PFSK-1 (cell line): ENCODE data around the gene CDKL4.

ENCODE experiments used
- FOXP2 ChIP-seq: optimal IDR thresholded peaks from 2 replicates; pipeline ENCODE3; 2011; ENCODE audit warnings: borderline replicate concordance, control low read depth, inconsistent platforms; ENCODE audit not compliant: insufficient read depth; ENCODE audit errors: extremely low read length, extremely low read depth
- POLR2AphosphoS5 ChIP-seq: IDR thresholded peaks from 2 replicates; pipeline ENCODE4 v1.6.1; 2012; ENCODE audit warnings: low read depth, mild to moderate bottlenecking, control low read depth, low read length, moderate library complexity
- SIN3A ChIP-seq: IDR thresholded peaks from 2 replicates; pipeline ENCODE4 v1.6.1; 2012; ENCODE audit warnings: mild to moderate bottlenecking, low read length, moderate library complexity, borderline replicate concordance; ENCODE audit not compliant: insufficient read depth
- TAF1 ChIP-seq: IDR thresholded peaks from 2 replicates; pipeline ENCODE4 v1.6.1; 2012; ENCODE audit warnings: low read length, control low read depth, borderline replicate concordance; ENCODE audit not compliant: insufficient read depth
- TF ChIP-seq, protein P1 (sequence below), 2 experiments: IDR thresholded peaks; 2 replicates each; pipeline versions ENCODE4 v1.6.1 to v1.8.0; 2011 to 2012; ENCODE audit warnings: low read depth in 2 of 2, low read length in 2 of 2, control low read depth in 1 of 2, inconsistent platforms in 1 of 2, mild to moderate bottlenecking in 1 of 2, moderate library complexity in 1 of 2; ENCODE audit not compliant: insufficient read depth in 1 of 2

Gene CDKL4

DNA sequence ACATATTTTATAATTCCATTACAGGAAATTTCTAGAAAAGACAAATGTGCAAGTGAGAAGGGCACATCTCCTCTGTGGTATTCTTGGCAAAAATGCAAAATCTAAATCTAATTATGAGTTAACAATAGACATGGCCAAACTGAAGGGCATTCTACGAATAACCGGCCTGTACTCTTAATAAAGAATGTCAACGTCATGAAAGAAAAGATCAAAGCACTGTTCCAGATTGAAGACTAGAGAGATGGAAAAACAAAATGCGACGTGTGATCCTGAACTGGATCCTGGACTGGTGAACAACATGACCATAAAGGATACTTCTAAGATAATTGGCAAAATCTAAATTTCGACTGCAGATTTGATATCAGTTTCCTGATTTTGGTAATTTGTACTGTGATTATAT is 3.0 kb downstream of the CDKL4 start:
- TF ChIP-seq, protein P1, sequence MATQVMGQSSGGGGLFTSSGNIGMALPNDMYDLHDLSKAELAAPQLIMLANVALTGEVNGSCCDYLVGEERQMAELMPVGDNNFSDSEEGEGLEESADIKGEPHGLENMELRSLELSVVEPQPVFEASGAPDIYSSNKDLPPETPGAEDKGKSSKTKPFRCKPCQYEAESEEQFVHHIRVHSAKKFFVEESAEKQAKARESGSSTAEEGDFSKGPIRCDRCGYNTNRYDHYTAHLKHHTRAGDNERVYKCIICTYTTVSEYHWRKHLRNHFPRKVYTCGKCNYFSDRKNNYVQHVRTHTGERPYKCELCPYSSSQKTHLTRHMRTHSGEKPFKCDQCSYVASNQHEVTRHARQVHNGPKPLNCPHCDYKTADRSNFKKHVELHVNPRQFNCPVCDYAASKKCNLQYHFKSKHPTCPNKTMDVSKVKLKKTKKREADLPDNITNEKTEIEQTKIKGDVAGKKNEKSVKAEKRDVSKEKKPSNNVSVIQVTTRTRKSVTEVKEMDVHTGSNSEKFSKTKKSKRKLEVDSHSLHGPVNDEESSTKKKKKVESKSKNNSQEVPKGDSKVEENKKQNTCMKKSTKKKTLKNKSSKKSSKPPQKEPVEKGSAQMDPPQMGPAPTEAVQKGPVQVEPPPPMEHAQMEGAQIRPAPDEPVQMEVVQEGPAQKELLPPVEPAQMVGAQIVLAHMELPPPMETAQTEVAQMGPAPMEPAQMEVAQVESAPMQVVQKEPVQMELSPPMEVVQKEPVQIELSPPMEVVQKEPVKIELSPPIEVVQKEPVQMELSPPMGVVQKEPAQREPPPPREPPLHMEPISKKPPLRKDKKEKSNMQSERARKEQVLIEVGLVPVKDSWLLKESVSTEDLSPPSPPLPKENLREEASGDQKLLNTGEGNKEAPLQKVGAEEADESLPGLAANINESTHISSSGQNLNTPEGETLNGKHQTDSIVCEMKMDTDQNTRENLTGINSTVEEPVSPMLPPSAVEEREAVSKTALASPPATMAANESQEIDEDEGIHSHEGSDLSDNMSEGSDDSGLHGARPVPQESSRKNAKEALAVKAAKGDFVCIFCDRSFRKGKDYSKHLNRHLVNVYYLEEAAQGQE (IDR thresholded peaks at IDR 0.05; ENCODE audit: insufficient read depth in 1 of 2, low read depth in 2 of 2, low read length in 2 of 2): no peak
- TF ChIP-seq POLR2AphosphoS5: no peak
- no peak for TF ChIP-seq FOXP2
- no peak for TF ChIP-seq SIN3A
- TF ChIP-seq TAF1: no peak

DNA sequence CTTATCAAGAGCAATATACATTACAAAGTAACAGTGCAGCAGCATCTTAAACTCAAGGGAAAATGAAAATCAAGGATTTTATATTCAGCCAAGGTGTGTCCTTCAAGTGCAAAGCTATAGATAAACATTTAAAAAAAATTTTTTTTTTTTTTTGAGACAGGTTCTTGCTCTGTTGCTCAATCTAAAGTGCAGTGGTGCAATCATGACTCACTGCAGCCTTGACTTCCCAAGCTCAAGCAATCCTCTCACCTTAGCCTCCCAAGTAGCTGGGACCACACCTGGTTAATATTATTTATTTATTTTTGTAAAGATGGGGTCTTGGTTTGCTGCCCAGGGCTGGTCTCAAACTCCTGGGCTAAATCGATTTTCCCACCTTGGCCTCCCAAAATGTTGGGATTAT is 9.0 kb downstream of the CDKL4 start:
- TF ChIP-seq, protein P1 (IDR thresholded peaks at IDR 0.05; ENCODE audit: insufficient read depth in 1 of 2, low read depth in 2 of 2, low read length in 2 of 2): no peak
- no peak for TF ChIP-seq SIN3A
- TF ChIP-seq TAF1: no peak
- TF ChIP-seq FOXP2: no peak
- no peak for TF ChIP-seq POLR2AphosphoS5

DNA sequence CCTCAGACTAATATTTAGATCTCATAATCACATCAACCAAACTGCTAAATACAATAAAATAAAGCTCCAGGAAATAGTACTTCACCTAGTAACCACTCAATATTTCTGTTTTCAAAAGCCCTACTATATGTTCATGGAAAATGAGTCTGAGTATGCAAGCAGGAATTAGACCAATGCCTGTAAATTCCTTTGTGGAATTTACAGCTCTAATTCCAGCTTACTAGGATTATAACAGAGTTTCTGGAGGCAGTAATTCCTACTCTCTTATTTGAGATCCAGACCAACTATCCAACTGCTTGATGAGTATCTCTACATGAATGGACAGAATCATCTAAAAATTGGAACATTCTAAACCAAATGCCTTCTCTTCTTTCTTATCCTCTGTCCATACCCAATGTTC is 11.6 kb downstream of the CDKL4 start:
- no peak for TF ChIP-seq FOXP2
- no peak for TF ChIP-seq TAF1
- no peak for TF ChIP-seq SIN3A
- TF ChIP-seq, protein P1 (IDR thresholded peaks at IDR 0.05; ENCODE audit: insufficient read depth in 1 of 2, low read depth in 2 of 2, low read length in 2 of 2): no peak
- TF ChIP-seq POLR2AphosphoS5: no peak

DNA sequence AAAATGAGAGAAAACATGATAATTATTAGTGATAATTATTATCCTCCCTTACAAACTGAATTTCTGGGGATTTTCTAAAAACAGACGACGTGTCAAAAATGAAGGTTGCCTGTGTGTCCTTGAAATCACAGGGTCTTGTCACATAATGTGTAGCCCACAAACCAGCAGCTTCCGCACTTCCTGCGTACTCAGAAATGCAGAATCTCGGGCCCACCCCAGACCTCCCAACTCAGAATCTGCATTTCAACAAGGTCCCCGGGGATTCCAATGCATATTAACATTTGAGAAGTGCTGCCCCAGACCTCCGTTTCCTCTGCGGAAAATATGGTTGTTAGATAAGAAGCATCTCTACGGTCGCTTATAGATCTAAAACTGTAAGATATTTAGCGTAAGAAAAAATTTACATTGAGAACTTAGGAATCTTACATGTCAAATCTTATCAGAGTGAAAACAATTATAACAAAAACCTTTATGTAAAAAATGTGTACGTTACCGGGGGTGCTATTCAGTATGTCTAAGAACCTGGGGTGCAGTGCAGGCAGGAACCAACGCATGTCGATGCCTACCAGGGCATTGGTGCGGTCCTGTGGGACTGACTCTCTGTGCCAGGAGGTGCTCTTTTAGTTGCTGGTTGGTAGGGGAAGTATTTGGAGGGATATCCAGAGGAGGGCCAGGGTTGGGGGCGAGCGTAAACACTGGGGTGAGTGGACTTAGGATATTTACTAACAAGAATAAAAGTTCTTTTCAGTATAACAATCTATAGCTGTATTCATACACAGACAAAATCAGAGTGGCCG is 15.2 kb downstream of the CDKL4 start:
- TF ChIP-seq, protein P1 (IDR thresholded peaks at IDR 0.05; ENCODE audit: insufficient read depth in 1 of 2, low read depth in 2 of 2, low read length in 2 of 2): no peak
- no peak for TF ChIP-seq SIN3A
- no peak for TF ChIP-seq FOXP2
- no peak for TF ChIP-seq TAF1
- TF ChIP-seq POLR2AphosphoS5: no peak
